Urinary bladder (tissue), 4 donors: ENCODE data around the gene FFAR3. TPM values are rescaled to one million over a fixed set of nuclear protein-coding genes. Genes with fewer than 3 reads are reported as not detected.
"Not testable (repeated sequence)": the region's sequence is repeated elsewhere in the genome, so short reads cannot be mapped to it uniquely, and the experiment has no call there.

ENCODE experiments used
- DNase-seq: peaks from one replicate; pipeline ENCODE4 v3.0.0-alpha.2; 2015; ENCODE audit errors: extremely low spot score
- H3K27ac ChIP-seq: one replicate; pipeline ENCODE4 v1.5.1; 2013; ENCODE audit warnings: low read depth, mild to moderate bottlenecking, moderate library complexity
- H3K36me3 ChIP-seq: one replicate; pipeline ENCODE4 v1.6.1; 2013; ENCODE audit warnings: mild to moderate bottlenecking, moderate library complexity; ENCODE audit not compliant: insufficient read depth
- H3K4me1 ChIP-seq: one replicate; pipeline ENCODE4 v1.6.1; 2013; ENCODE audit warnings: mild to moderate bottlenecking, moderate library complexity; ENCODE audit not compliant: insufficient read depth
- H3K4me3 ChIP-seq: one replicate; pipeline ENCODE4 v1.5.1; 2013; ENCODE audit warnings: low read depth, low read length
- WGBS: extraction: QIAGEN DNeasy Blood & Tissue Kit; methylation state at CpG from one replicate; pipeline ENCODE4 v1.1.7; 2013; 5-methylcytosine and 5-hydroxymethylcytosine counted together
- polyA plus RNA-seq: library from polyadenylated mRNA; stranded (reverse); fragments of 200-250 nt; gene quantifications from one replicate; pipeline ENCODE4 v1.2.3, GENCODE V29; 2013
- total RNA-seq: library from RNA; depleted of rRNA; stranded (reverse); fragments of >200 nt; gene quantifications from one replicate; pipeline ENCODE4 v1.2.3, GENCODE V29; 2014
- donor health status: healthy with polysubstance abuse.
- donor health status: healthy.

The FFAR3 gene
- total and polyA plus RNA-seq, 2 donors, result 0.16 to 0.68 TPM

- 85% methylated on average over 14 of the region's 14 CpGs for WGBS
- no peak for DNase-seq
- no peak overlapping the region for H3K27ac ChIP-seq
- no peaks in the 10 kb centered on the region for H3K4me1 ChIP-seq
- no peaks in the 10 kb centered on the region for H3K36me3 ChIP-seq
- no peak overlapping the region for H3K4me3 ChIP-seq
Measured at GRCh38 chr19:35362261-35363000, 4.2 kb downstream of the FFAR3 start.

DNA sequence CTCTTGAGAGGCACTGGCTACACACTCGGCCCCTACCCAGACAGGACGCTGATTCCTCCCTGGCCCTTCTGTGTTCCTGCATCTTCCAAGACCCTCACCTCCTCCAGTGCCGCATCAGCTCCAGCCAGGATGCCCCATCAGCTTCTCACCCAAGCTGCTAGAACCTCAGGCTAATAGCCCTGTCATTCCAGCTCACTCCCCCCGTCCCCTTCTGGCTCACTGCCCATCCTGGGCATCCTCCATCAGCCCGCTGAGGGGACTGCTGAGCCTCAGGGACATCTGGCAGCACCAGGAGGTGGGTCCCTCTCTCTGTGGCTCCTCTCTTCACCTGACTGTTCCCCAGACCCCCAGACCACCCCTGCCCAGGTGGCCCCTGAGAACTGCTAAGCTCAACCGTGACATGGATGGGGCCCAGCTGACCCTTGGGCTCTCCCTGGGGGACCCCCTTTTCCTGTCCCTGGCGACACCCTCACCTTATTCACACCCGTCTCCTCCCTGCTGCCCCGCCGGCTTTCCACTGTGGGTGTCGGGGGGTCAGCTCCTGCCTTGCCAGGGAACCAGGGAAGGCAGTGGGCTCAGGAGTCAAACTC lies 4.8 kb downstream of the FFAR3 start:
- 85% methylated on average over 11 of the region's 11 CpGs for WGBS
- Histone ChIP-seq H3K27ac (no peak overlapping the region), H3K36me3 (no peaks in the 10 kb centered on the region), H3K4me1 (no peaks in the 10 kb centered on the region), H3K4me3 (no peak overlapping the region)
- DNase-seq, result no peak

DNA sequence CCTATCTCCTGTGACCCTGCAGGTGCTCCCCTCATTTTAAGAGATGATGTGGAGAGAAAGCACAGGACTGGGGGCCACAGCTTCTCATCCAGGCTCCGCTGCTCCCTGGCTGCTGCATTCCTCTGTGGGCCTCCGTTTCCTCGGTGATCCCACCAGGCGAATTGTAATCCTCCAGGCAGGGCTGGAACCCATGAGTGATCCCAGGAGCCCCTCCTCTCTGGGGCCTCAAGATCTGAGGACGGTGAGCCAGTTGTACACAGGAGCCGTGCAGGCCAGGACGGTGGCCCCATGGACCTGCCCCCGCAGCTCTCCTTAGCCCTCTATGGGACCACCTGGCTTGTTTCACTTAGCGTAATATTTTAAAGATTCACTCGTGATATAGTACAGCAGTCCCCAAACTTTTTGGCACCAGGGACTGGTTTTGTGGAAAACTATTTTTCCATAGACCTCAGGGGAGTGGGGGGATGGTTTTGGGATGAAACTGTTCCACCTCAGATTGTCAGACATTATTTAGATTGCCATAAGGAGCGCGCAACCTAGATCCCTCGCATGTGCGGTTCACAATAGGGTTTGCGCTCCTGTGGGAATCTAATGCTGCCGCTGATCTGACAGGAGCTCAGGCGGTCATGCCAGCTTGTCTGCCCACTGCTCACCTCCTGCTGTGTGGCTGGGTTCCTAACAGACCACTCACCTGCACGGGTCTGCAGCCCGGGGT lies 5.6 kb downstream of the FFAR3 start:
- Histone ChIP-seq H3K4me1 (no peaks in the 10 kb centered on the region), H3K4me3 (no peak overlapping the region), H3K36me3 (no peaks in the 10 kb centered on the region), H3K27ac (no peak overlapping the region)
- 81% methylated on average over 19 of the region's 19 CpGs for WGBS
- DNase-seq, result no peak

- Histone ChIP-seq H3K27ac (no peak overlapping the region), H3K4me1 (no peaks in the 10 kb centered on the region), H3K36me3 (no peaks in the 10 kb centered on the region), H3K4me3 (no peak overlapping the region)
- no peak for DNase-seq
- 94% methylated on average over 4 of the region's 4 CpGs for WGBS
Measured at GRCh38 chr19:35365303-35365702, 7.0 kb downstream of the FFAR3 start.

- WGBS, result 77% methylated on average over 1 of the region's 1 CpG
- no peaks in the 10 kb centered on the region for H3K4me1 ChIP-seq
- H3K36me3 ChIP-seq, result no peaks in the 10 kb centered on the region
- H3K4me3 ChIP-seq, result no peak overlapping the region
- DNase-seq, result no peak
- no peak overlapping the region for H3K27ac ChIP-seq
Measured at GRCh38 chr19:35368378-35368777, 10.1 kb downstream of the FFAR3 start.

- no peak overlapping the region for H3K27ac ChIP-seq
- DNase-seq, result no peak
- H3K4me3 ChIP-seq, result no peak overlapping the region
- H3K4me1 ChIP-seq, result no peaks in the 10 kb centered on the region
- H3K36me3 ChIP-seq, result no peaks in the 10 kb centered on the region
Measured at GRCh38 chr19:35369522-35369921, 11.3 kb downstream of the FFAR3 start.

DNA sequence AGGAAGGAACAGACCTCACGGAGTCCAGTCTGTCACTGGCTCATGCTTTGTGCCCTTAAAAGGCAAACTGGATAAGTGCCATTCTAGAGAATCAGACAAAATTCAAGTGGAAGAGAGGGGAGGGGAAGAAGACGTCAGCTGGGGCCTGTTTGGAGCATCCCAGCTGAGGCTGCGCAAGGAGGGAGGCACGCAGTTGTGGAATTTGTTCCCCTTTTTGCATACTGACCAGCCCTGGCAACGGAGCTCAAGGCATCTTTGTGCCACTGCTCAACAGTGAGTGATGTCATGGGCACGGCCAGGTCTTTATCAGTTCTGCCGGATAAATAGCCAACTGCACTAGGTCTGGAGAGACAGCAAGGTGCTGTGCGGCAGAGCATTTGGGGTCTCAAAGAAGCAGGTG lies 12.5 kb downstream of the FFAR3 start, which contains the start of gene GPR42:
Gene GPR42 (plus strand): TSS at position 347 of the 400 bp plus-strand sequence. CDS start 292 bp downstream, outside the sequence.
- no peak within 1 kb of the TSS for H3K27ac ChIP-seq
- no peak for DNase-seq
- no peaks in the 10 kb centered on the region for H3K36me3 ChIP-seq
- 84% methylated on average over 8 of the region's 8 CpGs for whole genome bisulfite sequencing
- H3K4me3 ChIP-seq, result no peak within 1 kb of the TSS
- H3K4me1 ChIP-seq, result no peaks in the 10 kb centered on the region

GRCh38 chr19:35373492-35373891 lies 15.2 kb downstream of the FFAR3 start:
- no peak for DNase-seq
- Histone ChIP-seq H3K4me3 (no peak overlapping the region), H3K4me1 (no peaks in the 10 kb centered on the region), H3K27ac (no peak overlapping the region), H3K36me3 (no peaks in the 10 kb centered on the region)
- WGBS, result 79% methylated on average over 7 of the region's 7 CpGs

GRCh38 chr19:35374031-35374430 lies 15.8 kb downstream of the FFAR3 start:
- not testable (repeated sequence) for H3K36me3 ChIP-seq, DNase-seq, H3K4me1 ChIP-seq, H3K27ac ChIP-seq, H3K4me3 ChIP-seq

- no peak overlapping the region for H3K27ac ChIP-seq
- no peaks in the 10 kb centered on the region for H3K36me3 ChIP-seq
- WGBS, result 85% methylated on average over 12 of the region's 12 CpGs
- no peak for DNase-seq
- no peaks in the 10 kb centered on the region for H3K4me1 ChIP-seq
- H3K4me3 ChIP-seq, result no peak overlapping the region
Measured at GRCh38 chr19:35375505-35376307, 17.4 kb downstream of the FFAR3 start.

GRCh38 chr19:35377656-35378055 lies 19.4 kb downstream of the FFAR3 start:
- no peak for DNase-seq
- Histone ChIP-seq H3K4me3 (no peak overlapping the region), H3K36me3 (no peaks in the 10 kb centered on the region), H3K4me1 (no peaks in the 10 kb centered on the region), H3K27ac (no peak overlapping the region)
- 60% methylated on average over 1 of the region's 1 CpG for WGBS

- no peaks in the 10 kb centered on the region for H3K4me1 ChIP-seq
- no peak for DNase-seq
- H3K4me3 ChIP-seq, result no peak overlapping the region
- no peaks in the 10 kb centered on the region for H3K36me3 ChIP-seq
- WGBS, result 97% methylated on average over 3 of the region's 3 CpGs
- no peak overlapping the region for H3K27ac ChIP-seq
Measured at GRCh38 chr19:35378356-35378755, 20.1 kb downstream of the FFAR3 start.

GRCh38 chr19:35379545-35379944 lies 21.3 kb downstream of the FFAR3 start:
- not testable (repeated sequence) for H3K4me3 ChIP-seq, H3K27ac ChIP-seq, H3K4me1 ChIP-seq, H3K36me3 ChIP-seq, DNase-seq
- 92% methylated on average over 5 of the region's 5 CpGs for WGBS
